Uterus (tissue), 2 donors: ENCODE results near the gene DAPP1.

Source experiments
- POLR2A ChIP-seq, 2 donors: fragments of 450-650 bp; IDR thresholded peaks; one replicate each; pipeline ENCODE4 v1.6.1; 2016; ENCODE audit warnings: antibody characterized with exemption in 2 of 2, mild to moderate bottlenecking in 1 of 2, moderate library complexity in 1 of 2
- TF ChIP-seq, protein P1 (sequence below), 4 experiments: fragments of 200-600 bp in 2 of 4; fragments of 450-650 bp in 2 of 4; sonication (generic) in 2 of 4; IDR thresholded peaks; one replicate each; pipeline ENCODE4 v1.5.1; 2016 to 2019; ENCODE audit warnings: antibody characterized with exemption in 4 of 4, mild to moderate bottlenecking in 2 of 4, moderate library complexity in 1 of 4

DNA sequence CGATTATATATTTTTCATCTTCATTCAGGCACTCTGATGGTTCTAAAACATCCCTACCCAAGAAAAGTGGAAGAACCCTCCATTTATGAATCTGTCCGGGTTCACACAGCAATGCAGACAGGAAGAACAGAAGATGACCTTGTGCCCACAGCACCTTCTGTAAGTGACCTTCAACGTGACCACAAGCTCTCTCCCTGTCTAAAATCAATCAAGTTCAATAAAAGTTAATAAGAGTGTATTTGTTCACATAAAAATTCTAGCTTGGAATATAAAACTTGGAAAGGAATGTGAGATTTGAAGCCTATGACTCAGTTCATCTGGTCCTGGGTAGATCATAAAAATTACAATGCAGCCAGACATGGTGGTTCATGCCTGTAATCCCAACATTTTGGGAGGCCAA is 36.6 kb downstream of the DAPP1 start:
- TF ChIP-seq, protein P1, sequence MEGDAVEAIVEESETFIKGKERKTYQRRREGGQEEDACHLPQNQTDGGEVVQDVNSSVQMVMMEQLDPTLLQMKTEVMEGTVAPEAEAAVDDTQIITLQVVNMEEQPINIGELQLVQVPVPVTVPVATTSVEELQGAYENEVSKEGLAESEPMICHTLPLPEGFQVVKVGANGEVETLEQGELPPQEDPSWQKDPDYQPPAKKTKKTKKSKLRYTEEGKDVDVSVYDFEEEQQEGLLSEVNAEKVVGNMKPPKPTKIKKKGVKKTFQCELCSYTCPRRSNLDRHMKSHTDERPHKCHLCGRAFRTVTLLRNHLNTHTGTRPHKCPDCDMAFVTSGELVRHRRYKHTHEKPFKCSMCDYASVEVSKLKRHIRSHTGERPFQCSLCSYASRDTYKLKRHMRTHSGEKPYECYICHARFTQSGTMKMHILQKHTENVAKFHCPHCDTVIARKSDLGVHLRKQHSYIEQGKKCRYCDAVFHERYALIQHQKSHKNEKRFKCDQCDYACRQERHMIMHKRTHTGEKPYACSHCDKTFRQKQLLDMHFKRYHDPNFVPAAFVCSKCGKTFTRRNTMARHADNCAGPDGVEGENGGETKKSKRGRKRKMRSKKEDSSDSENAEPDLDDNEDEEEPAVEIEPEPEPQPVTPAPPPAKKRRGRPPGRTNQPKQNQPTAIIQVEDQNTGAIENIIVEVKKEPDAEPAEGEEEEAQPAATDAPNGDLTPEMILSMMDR (IDR thresholded peaks at IDR 0.05): no peak
- TF ChIP-seq POLR2A (IDR thresholded peaks at IDR 0.05): no peak
